ENCODE results near the gene SLC6A16.
"Not testable (repeated sequence)": the region's sequence is repeated elsewhere in the genome, so short reads cannot be mapped to it uniquely, and the experiment has no call there.

The SLC6A16 gene

DNA sequence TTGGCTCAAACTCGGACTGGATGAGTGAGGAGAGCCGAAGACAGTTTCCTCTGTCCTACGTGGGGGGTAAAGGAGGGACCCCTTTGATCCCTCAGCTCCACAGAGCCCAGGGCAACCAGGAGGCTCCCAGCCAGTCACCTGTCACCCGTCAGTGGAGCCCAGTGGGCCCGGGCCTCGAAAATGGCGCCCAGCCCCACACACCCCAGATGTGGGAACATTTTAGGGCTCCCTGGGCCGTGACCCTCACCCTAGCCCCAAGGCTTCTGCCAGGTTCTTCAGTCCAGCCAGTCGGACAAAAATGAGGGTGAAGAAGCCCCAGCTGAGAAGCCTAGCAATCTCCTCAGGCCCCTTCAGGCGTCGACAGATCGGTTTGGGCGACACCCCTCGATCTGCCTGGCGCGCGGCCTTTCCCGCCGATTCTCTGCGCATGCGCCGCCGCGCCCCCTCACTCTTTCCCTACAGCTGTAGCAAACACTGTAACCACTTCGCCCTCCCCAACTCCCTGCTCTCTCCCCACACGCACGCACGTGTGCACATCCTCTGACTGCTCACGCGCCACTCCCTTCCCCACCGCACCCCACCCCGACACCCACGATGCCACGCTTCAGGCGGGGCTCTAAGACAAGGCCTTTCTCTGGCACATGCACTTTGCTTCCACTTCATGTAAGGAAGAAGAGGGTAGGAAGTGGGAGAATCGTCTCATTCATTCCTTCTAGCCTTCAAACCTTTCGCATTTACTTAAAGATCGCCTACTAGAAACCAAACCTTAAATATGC, at the start of gene SLC6A16:
Gene SLC6A16 (minus strand): TSS at position 391 of the 776 bp plus-strand sequence. CDS start 13,844 bp downstream, outside the sequence.
- Histone ChIP-seq H3K27ac (no peak within 1 kb of the TSS), H3K4me3 (no peak within 1 kb of the TSS)
- TF ChIP-seq, protein P1, sequence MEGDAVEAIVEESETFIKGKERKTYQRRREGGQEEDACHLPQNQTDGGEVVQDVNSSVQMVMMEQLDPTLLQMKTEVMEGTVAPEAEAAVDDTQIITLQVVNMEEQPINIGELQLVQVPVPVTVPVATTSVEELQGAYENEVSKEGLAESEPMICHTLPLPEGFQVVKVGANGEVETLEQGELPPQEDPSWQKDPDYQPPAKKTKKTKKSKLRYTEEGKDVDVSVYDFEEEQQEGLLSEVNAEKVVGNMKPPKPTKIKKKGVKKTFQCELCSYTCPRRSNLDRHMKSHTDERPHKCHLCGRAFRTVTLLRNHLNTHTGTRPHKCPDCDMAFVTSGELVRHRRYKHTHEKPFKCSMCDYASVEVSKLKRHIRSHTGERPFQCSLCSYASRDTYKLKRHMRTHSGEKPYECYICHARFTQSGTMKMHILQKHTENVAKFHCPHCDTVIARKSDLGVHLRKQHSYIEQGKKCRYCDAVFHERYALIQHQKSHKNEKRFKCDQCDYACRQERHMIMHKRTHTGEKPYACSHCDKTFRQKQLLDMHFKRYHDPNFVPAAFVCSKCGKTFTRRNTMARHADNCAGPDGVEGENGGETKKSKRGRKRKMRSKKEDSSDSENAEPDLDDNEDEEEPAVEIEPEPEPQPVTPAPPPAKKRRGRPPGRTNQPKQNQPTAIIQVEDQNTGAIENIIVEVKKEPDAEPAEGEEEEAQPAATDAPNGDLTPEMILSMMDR (IDR thresholded peaks at IDR 0.05), result no peak
- DNase-seq (ENCODE audit: low spot score), result peak; percentile 59

DNA sequence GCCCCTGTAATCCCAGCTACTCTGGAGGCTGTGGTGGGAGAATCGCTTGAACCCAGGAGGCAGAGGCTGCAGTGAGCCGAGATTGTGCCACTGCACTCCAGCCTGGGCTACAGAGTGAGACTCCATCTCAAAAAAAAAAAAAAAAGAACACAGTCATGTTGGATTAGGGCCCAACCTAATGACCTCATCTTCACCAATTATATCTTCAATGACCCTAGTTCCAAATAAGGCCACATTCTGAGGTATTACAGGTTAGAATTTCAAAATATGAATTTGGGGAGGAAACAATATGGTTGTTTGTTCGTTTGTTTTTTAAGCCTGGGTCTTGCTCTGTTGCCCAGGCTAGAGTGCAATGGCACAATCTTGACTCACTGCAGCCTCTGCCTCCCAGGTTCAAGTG, 48.2 kb upstream of the SLC6A16 start:
- H3K27ac ChIP-seq; H3K4me3 ChIP-seq; DNase-seq (ENCODE audit: low spot score): not testable (repeated sequence)

DNA sequence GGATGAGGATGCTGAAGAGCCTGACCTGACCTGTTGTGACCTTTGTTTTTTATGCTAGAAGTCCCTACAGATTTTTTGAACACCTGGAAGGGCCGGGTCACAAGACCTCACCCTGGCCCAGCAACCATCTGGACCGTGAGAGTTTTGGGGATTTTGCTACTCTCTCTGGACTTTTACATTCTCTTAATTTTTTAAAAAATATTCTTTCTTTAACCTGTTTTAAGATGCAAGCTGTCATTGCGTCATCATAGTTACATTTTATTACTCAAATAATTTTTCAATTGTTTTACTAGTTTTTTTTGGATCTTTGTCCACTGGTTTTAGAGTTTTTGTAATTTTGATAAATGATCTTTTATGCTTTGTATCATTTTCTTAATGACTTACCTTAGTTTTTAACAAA, 46.2 kb upstream of the SLC6A16 start:
- no peak for DNase-seq (ENCODE audit: low spot score)
- H3K4me3 ChIP-seq, result no peak overlapping the region
- TF ChIP-seq, protein P1 (IDR thresholded peaks at IDR 0.05), result no peak
- H3K27ac ChIP-seq, result no peak overlapping the region

DNA sequence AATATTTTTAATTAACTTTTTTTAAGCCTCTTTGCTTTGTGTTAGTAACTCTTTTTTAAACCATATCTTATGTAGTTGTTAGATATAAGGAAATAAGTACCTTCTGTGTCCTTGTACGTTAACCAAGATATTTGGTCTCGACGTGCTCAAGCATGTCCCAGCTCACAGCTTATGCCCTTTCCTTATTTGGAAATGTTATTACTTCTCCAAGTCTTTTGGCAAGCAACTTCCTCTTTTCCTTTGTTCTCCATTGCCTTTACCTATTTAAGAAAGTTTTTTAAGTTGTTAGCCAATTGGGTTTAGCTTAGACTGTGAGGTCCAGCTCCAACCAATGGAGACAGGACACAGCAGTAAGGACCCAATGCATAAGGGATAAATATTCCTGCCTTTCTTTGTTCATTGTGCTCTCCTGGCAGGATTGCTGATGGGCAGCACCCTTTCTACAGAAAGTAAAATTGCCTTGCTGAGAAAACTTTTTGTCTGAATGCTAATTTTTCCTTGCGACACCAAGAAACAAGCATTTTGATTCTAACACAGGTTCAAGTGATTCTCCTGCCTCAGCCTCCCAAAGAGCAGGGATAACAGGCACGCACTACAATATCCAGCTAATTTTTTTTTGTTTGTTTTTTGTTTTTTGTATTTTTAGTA, 43.8 kb upstream of the SLC6A16 start:
- TF ChIP-seq, protein P1 (IDR thresholded peaks at IDR 0.05), result no peak
- no peak for DNase-seq (ENCODE audit: low spot score)
- Histone ChIP-seq H3K27ac (no peak overlapping the region), H3K4me3 (no peak overlapping the region)

DNA sequence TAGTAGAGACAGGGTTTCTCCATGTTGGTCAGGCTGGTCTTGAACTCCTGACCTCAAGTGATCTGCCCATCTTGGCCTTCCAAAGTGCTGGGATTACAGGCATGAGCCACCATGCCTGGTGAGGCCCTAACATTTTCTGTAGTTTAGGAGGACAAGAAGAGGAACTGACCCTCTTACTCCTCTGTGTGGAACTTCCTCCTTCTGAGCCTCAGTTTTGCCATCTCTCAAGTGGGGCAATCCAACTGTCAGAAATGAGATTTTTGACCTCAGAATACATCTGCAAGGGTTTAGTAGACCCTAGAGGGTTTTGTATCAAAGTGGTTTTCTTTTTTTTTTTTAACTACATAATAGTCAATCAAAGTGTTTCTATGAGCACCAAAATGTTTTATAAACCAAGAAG, 41.1 kb upstream of the SLC6A16 start:
- TF ChIP-seq, protein P1 (IDR thresholded peaks at IDR 0.05), result no peak
- DNase-seq (ENCODE audit: low spot score), result no peak
- no peak overlapping the region for H3K4me3 ChIP-seq

DNA sequence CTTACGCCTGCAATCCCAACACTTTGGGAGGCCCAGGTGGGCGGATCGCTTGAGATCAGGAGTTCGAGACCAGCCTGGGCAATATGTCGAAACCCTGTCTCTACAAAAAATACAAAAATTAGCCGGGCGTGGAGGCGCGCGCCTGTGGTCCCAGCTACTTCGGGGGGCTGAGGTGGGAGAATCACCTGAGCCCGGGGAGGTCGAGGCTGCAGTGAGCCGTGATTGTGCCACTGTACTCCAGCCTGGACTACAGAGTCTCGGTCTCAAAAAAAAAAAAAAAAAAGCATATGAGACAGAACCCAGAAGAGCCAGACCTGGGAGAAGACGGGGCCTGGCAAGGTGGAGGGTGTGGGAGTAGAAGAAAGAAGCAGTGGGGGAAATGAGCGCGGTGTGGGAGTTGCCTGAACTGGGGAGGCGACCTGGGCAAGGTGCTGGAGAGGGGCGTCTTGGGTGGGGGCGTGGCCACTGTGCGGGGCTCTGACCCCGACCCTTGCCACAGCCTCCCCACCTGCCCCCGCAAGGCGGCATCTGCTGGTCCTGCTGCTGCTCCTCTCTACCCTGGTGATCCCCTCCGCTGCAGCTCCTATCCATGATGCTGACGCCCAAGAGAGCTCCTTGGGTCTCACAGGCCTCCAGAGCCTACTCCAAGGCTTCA, 39.2 kb upstream of the SLC6A16 start:
- no peak for DNase-seq (ENCODE audit: low spot score)
- peak overlapping the region; percentile 73 to 94 for H3K27ac ChIP-seq
- H3K4me3 ChIP-seq, result peak overlapping the region; percentile 58
- TF ChIP-seq, protein P1 (IDR thresholded peaks at IDR 0.05), result no peak

More for the DNA sequence above, 41.1 kb upstream of the SLC6A16 start:
- H3K27ac ChIP-seq, result no peak overlapping the region

DNA sequence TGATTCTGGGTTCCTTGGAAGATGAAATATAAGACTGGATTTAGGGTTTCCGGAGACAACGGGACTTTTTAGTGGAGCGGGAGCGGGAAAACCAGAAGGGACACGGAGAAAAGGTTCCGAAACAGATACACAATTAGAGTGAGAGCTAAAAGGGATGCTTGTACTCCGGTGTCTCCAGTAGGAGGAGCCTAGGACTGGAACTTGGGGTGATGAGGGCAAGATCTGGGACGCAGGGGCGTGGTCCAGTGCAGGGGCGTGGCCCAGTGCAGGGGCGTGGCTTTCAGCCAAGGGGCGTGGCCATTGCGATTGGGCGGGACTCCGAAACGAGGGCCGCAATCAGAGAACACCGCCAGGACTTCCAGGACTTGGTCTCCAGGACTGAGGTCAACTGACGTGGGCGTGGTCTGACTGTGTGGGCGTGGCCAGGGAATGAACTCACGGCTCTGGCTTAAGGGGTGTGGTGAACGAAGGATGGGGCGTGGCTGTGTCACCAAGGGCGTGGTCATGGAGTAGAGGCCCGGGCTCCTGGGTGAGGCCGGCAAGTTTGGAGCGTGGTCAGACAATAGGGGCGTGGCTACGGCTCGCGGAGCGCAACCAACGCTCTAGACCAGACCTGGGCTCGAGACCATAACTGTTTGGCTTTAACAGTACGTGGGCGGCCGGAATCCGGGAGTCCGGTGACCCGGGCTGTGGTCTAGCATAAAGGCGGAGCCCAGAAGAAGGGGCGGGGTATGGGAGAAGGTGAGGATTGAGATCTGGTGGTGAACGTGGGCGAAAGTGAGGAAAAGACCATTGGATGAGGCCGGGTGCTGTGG, 38.5 kb upstream of the SLC6A16 start, which contains the start of gene DKKL1:
Gene DKKL1 (plus strand): TSS at position 610 of the 815 bp plus-strand sequence. CDS start 122 bp downstream, at position 732.
- TF ChIP-seq, protein P1 (IDR thresholded peaks at IDR 0.05), result no peak
- peak; percentile 99 for DNase-seq (ENCODE audit: low spot score)
- Histone ChIP-seq H3K4me3 (peak within 1 kb of the TSS; percentile 85), H3K27ac (peak within 1 kb of the TSS; percentile 91 to 94)

All from coronary artery (tissue), 2 donors.